ENCODE results near the gene KCNH5. TPM values are rescaled to one million over a fixed set of nuclear protein-coding genes. Genes with fewer than 3 reads are reported as not detected.

Gene KCNH5
- polyA plus RNA-seq, 1 of the 3 experiments (the other 2 are of a cell fraction), result not detected

- no peaks in the 10 kb centered on the region for H4K20me1 ChIP-seq (ENCODE audit: insufficient read depth)
- H3K9ac ChIP-seq, result no peak overlapping the region
- ChIA-PET POLR2A (interaction anchor here (0.6 kb wide), 1 partner anchor 29 kb away, joined by 4 read pairs; no protein-coding TSS in a partner anchor), CTCF (interaction anchor here (1.0 kb wide), 1 partner anchor 96 kb away, joined by 3 read pairs; no protein-coding TSS in a partner anchor)
- no peak overlapping the region for H3K4me3 ChIP-seq (ENCODE audit: low read depth in 2 of 2, low read length in 1 of 2)
- no peaks in the 10 kb centered on the region for H3K4me1 ChIP-seq (ENCODE audit: control insufficient read depth in 1 of 2, insufficient read depth in 2 of 2, low read depth in 1 of 2, low read length in 1 of 2)
- TF ChIP-seq, protein P1, sequence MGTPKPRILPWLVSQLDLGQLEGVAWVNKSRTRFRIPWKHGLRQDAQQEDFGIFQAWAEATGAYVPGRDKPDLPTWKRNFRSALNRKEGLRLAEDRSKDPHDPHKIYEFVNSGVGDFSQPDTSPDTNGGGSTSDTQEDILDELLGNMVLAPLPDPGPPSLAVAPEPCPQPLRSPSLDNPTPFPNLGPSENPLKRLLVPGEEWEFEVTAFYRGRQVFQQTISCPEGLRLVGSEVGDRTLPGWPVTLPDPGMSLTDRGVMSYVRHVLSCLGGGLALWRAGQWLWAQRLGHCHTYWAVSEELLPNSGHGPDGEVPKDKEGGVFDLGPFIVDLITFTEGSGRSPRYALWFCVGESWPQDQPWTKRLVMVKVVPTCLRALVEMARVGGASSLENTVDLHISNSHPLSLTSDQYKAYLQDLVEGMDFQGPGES (IDR thresholded peaks at IDR 0.05; ENCODE audit: low read depth, low read length), result no peak
- TF ChIP-seq FOXM1 (IDR thresholded peaks at IDR 0.05; ENCODE audit: low read depth) (no peak), EZH2phosphoT487 (IDR thresholded peaks at IDR 0.05; ENCODE audit: borderline replicate concordance, low read depth) (no peak)
- H3K27ac ChIP-seq (ENCODE audit: low read depth in 2 of 2, low read length in 1 of 2), result no peak overlapping the region
- no peaks in the 10 kb centered on the region for H3F3A ChIP-seq (replicated peaks; ENCODE audit: insufficient read depth)
- no peak overlapping the region for H3K4me2 ChIP-seq
- no peaks in the 10 kb centered on the region for H3K9me2 ChIP-seq
- H3K36me3 ChIP-seq (replicated peaks in 1 of 2; ENCODE audit: control insufficient read depth in 1 of 2, insufficient read depth in 2 of 2, low read length in 1 of 2), result no peaks in the 10 kb centered on the region
- DNase-seq, result no peak
- H3K27me3 ChIP-seq (ENCODE audit: insufficient read depth), result no peaks in the 10 kb centered on the region
- H3K9me3 ChIP-seq, result no peaks in the 10 kb centered on the region
- no peaks in the 10 kb centered on the region for H3K79me2 ChIP-seq (ENCODE audit: insufficient read depth)
- 33% methylated on average over 2 of the region's 2 CpGs for WGBS (ENCODE audit: low lambda C conversion rate)
- H2AFZ ChIP-seq (ENCODE audit: low read depth), result no peak overlapping the region
Observed at GRCh38 chr14:62743560-62743959, 301.7 kb downstream of the KCNH5 start.

- Histone ChIP-seq H3K4me1 (ENCODE audit: control insufficient read depth in 1 of 2, insufficient read depth in 2 of 2, low read depth in 1 of 2, low read length in 1 of 2) (no peaks in the 10 kb centered on the region), H3F3A (replicated peaks; ENCODE audit: insufficient read depth) (no peaks in the 10 kb centered on the region), H3K36me3 (replicated peaks in 1 of 2; ENCODE audit: control insufficient read depth in 1 of 2, insufficient read depth in 2 of 2, low read length in 1 of 2) (no peaks in the 10 kb centered on the region), H2AFZ (ENCODE audit: low read depth) (no peak overlapping the region), H3K27ac (ENCODE audit: low read depth in 2 of 2, low read length in 1 of 2) (no peak overlapping the region), H3K4me2 (no peak overlapping the region), H3K79me2 (ENCODE audit: insufficient read depth) (no peaks in the 10 kb centered on the region), H3K9me3 (no peaks in the 10 kb centered on the region), H3K4me3 (ENCODE audit: low read depth in 2 of 2, low read length in 1 of 2) (no peak overlapping the region), H3K9ac (no peak overlapping the region), H3K27me3 (ENCODE audit: insufficient read depth) (no peaks in the 10 kb centered on the region), H4K20me1 (ENCODE audit: insufficient read depth) (no peaks in the 10 kb centered on the region), H3K9me2 (no peaks in the 10 kb centered on the region)
- 73% methylated on average over 4 of the region's 4 CpGs for WGBS (ENCODE audit: low lambda C conversion rate)
- TF ChIP-seq NFIC (IDR thresholded peaks at IDR 0.05; ENCODE audit: borderline replicate concordance) (no peak), RCOR1 (IDR thresholded peaks at IDR 0.05; ENCODE audit: low read length) (no peak), SIN3A (IDR thresholded peaks at IDR 0.05; ENCODE audit: borderline replicate concordance, low read depth, low read length) (no peak), FOSL2 (IDR thresholded peaks at IDR 0.05; ENCODE audit: borderline replicate concordance, low read depth) (no peak), EP300 (IDR thresholded peaks at IDR 0.05; ENCODE audit: borderline replicate concordance in 1 of 2, low read depth in 1 of 2, low read length in 1 of 2) (no peak), SMC3 (IDR thresholded peaks at IDR 0.05; ENCODE audit: low read depth, low read length) (no peak), POLR2AphosphoS5 (IDR thresholded peaks at IDR 0.05; ENCODE audit: low read depth, low read length) (no peak), MAX (IDR thresholded peaks at IDR 0.05; ENCODE audit: low read depth) (no peak), FOXM1 (IDR thresholded peaks at IDR 0.05; ENCODE audit: low read depth) (no peak), FOXJ3 (CRISPR knock-in tag; IDR thresholded peaks at IDR 0.05) (no peak)
- TF ChIP-seq, protein P2, sequence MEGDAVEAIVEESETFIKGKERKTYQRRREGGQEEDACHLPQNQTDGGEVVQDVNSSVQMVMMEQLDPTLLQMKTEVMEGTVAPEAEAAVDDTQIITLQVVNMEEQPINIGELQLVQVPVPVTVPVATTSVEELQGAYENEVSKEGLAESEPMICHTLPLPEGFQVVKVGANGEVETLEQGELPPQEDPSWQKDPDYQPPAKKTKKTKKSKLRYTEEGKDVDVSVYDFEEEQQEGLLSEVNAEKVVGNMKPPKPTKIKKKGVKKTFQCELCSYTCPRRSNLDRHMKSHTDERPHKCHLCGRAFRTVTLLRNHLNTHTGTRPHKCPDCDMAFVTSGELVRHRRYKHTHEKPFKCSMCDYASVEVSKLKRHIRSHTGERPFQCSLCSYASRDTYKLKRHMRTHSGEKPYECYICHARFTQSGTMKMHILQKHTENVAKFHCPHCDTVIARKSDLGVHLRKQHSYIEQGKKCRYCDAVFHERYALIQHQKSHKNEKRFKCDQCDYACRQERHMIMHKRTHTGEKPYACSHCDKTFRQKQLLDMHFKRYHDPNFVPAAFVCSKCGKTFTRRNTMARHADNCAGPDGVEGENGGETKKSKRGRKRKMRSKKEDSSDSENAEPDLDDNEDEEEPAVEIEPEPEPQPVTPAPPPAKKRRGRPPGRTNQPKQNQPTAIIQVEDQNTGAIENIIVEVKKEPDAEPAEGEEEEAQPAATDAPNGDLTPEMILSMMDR (IDR thresholded peaks at IDR 0.05), result no peak
- TF ChIP-seq, protein P3, sequence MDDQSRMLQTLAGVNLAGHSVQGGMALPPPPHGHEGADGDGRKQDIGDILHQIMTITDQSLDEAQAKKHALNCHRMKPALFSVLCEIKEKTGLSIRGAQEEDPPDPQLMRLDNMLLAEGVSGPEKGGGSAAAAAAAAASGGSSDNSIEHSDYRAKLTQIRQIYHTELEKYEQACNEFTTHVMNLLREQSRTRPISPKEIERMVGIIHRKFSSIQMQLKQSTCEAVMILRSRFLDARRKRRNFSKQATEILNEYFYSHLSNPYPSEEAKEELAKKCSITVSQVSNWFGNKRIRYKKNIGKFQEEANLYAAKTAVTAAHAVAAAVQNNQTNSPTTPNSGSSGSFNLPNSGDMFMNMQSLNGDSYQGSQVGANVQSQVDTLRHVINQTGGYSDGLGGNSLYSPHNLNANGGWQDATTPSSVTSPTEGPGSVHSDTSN (IDR thresholded peaks at IDR 0.05), result no peak
- TF ChIP-seq, protein P1 (IDR thresholded peaks at IDR 0.05; ENCODE audit: low read depth, low read length), result no peak
- TF ChIP-seq, protein P4, sequence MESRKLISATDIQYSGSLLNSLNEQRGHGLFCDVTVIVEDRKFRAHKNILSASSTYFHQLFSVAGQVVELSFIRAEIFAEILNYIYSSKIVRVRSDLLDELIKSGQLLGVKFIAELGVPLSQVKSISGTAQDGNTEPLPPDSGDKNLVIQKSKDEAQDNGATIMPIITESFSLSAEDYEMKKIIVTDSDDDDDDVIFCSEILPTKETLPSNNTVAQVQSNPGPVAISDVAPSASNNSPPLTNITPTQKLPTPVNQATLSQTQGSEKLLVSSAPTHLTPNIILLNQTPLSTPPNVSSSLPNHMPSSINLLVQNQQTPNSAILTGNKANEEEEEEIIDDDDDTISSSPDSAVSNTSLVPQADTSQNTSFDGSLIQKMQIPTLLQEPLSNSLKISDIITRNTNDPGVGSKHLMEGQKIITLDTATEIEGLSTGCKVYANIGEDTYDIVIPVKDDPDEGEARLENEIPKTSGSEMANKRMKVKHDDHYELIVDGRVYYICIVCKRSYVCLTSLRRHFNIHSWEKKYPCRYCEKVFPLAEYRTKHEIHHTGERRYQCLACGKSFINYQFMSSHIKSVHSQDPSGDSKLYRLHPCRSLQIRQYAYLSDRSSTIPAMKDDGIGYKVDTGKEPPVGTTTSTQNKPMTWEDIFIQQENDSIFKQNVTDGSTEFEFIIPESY (IDR thresholded peaks at IDR 0.05; ENCODE audit: borderline replicate concordance, low read depth), result no peak
- ChIA-PET POLR2A (no interaction called here), CTCF (interaction anchor here (1.0 kb wide), 1 partner anchor 97 kb away, joined by 3 read pairs; no protein-coding TSS in a partner anchor)
- DNase-seq, result no peak
Observed at GRCh38 chr14:62743118-62743517, 302.1 kb downstream of the KCNH5 start.

Measured in SK-N-SH (cell line).